ENCODE data around the gene AKAP13.

- TF ChIP-seq EP300 (IDR thresholded peaks at IDR 0.05) (no peak), POLR2A (IDR thresholded peaks at IDR 0.05) (no peak)
- TF ChIP-seq, protein P1, sequence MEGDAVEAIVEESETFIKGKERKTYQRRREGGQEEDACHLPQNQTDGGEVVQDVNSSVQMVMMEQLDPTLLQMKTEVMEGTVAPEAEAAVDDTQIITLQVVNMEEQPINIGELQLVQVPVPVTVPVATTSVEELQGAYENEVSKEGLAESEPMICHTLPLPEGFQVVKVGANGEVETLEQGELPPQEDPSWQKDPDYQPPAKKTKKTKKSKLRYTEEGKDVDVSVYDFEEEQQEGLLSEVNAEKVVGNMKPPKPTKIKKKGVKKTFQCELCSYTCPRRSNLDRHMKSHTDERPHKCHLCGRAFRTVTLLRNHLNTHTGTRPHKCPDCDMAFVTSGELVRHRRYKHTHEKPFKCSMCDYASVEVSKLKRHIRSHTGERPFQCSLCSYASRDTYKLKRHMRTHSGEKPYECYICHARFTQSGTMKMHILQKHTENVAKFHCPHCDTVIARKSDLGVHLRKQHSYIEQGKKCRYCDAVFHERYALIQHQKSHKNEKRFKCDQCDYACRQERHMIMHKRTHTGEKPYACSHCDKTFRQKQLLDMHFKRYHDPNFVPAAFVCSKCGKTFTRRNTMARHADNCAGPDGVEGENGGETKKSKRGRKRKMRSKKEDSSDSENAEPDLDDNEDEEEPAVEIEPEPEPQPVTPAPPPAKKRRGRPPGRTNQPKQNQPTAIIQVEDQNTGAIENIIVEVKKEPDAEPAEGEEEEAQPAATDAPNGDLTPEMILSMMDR (IDR thresholded peaks at IDR 0.05), result no peak
Observed at GRCh38 chr15:85424154-85424553, 43.8 kb downstream of the AKAP13 start.
